H1 (cell line): ENCODE data around the gene OLFML2B. TPM values are rescaled to one million over a fixed set of nuclear protein-coding genes. Genes with fewer than 3 reads are reported as not detected.

Source experiments
- CTCF ChIA-PET: fragments of 300-600 bp; sonication (Branson Sonifier 250); formaldehyde crosslinking; loops from one replicate; lab custom pipeline; 2021; ENCODE audit not compliant: partially characterized antibody; lab: Charles Lee
- POLR2A ChIA-PET: fragments of 300-600 bp; sonication (Branson Sonifier 250); formaldehyde crosslinking; loops from one replicate; lab custom pipeline; 2021; ENCODE audit warnings: inconsistent platforms; ENCODE audit not compliant: partially characterized antibody; lab: Charles Lee
- DNase-seq, 2 experiments: peaks; one replicate each; pipeline versions ENCODE4 v3.0.0 to v3.0.0-alpha.2; 2010 to 2022; ENCODE audit warnings: low spot score in 2 of 2, low read depth in 1 of 2, mixed read lengths in 1 of 2
- FAIRE-seq: peaks from 2 replicates; lab custom pipeline; 2011; peaks lifted over from hg19 to GRCh38; lab: Jason Lieb, UNC
- H2AFZ ChIP-seq: 2 replicates; pipeline ENCODE4 v1.8.1; 2012; ENCODE audit warnings: low read length, inconsistent platforms
- H2AK5ac ChIP-seq: 2 replicates; pipeline ENCODE4 v1.6.1; 2013; ENCODE audit warnings: low read depth, low read length
- H2BK120ac ChIP-seq: replicated peaks from 2 replicates; pipeline ENCODE3; 2013; ENCODE audit warnings: low read depth, low read length, inconsistent platforms
- H2BK12ac ChIP-seq: 2 replicates; pipeline ENCODE4 v1.6.1; 2013; ENCODE audit warnings: low read depth, low read length
- H2BK15ac ChIP-seq: 2 replicates; pipeline ENCODE4 v1.6.1; 2013; ENCODE audit warnings: low read length
- H2BK20ac ChIP-seq: 2 replicates; pipeline ENCODE4 v1.6.1; 2013; ENCODE audit warnings: low read length
- H2BK5ac ChIP-seq: 2 replicates; pipeline ENCODE4 v1.6.1; 2013; ENCODE audit warnings: low read depth, low read length
- H3K14ac ChIP-seq: 2 replicates; pipeline ENCODE4 v1.6.1; 2013; ENCODE audit warnings: inconsistent platforms; ENCODE audit not compliant: insufficient read length
- H3K18ac ChIP-seq: 2 replicates; pipeline ENCODE4 v1.6.1; 2013; ENCODE audit warnings: low read length; ENCODE audit errors: extremely low read depth
- H3K23ac ChIP-seq: 2 replicates; pipeline ENCODE4 v1.6.1; 2013; ENCODE audit warnings: inconsistent platforms; ENCODE audit not compliant: insufficient read length
- H3K23me2 ChIP-seq: 2 replicates; pipeline ENCODE4 v1.6.1; 2013; ENCODE audit warnings: low read depth, low read length
- H3K27ac ChIP-seq: 2 replicates; pipeline ENCODE4 v1.6.1; 2011; ENCODE audit warnings: low read depth, low read length, inconsistent platforms
- H3K27me3 ChIP-seq, 4 experiments: replicated peaks in 1 of 4; 1 replicate in 1 of 4; 2 replicates in 3 of 4; pipeline versions ENCODE4 v1.6.1 to v1.8.1; 2011 to 2013; ENCODE audit warnings: low read length in 3 of 4, mild to moderate bottlenecking in 3 of 4, inconsistent platforms in 2 of 4, mixed read lengths in 2 of 4, moderate library complexity in 1 of 4; ENCODE audit not compliant: control insufficient read depth in 3 of 4, insufficient read depth in 3 of 4; ENCODE audit errors: extremely low read depth in 1 of 4
- H3K36me3 ChIP-seq, 4 experiments: 2 replicates each; pipeline versions ENCODE4 v1.6.1 to v1.8.1; 2011 to 2013; ENCODE audit warnings: mild to moderate bottlenecking in 4 of 4, low read length in 3 of 4, moderate library complexity in 2 of 4, control low read depth in 1 of 4, inconsistent platforms in 1 of 4; ENCODE audit not compliant: insufficient read depth in 4 of 4, control insufficient read depth in 2 of 4
- H3K4ac ChIP-seq: replicated peaks from 2 replicates; pipeline ENCODE3; 2013; ENCODE audit warnings: low read length, low read depth, mixed read lengths, inconsistent platforms; ENCODE audit not compliant: insufficient read length
- H3K4me1 ChIP-seq, 4 experiments: replicated peaks in 1 of 4; 1 replicate in 1 of 4; 2 replicates in 3 of 4; pipeline versions ENCODE4 v1.6.1 to v1.8.1; 2011 to 2013; ENCODE audit warnings: low read length in 3 of 4, inconsistent platforms in 2 of 4, mixed read lengths in 1 of 4; ENCODE audit not compliant: insufficient read depth in 4 of 4, control insufficient read depth in 3 of 4
- H3K4me2 ChIP-seq, 2 experiments: 2 replicates each; pipeline versions ENCODE4 v1.6.1 to v1.8.1; 2011 to 2013; ENCODE audit warnings: low read depth in 2 of 2, low read length in 2 of 2, control low read depth in 1 of 2, inconsistent platforms in 1 of 2, mild to moderate bottlenecking in 1 of 2; ENCODE audit not compliant: insufficient read depth in 1 of 2
- H3K4me3 ChIP-seq, 4 experiments: fragments of 200-600, 300-600 bp in 1 of 4; sonication (generic), shearing (Covaris generic), sonication (Bioruptor Twin) in 1 of 4; 2 replicates each; pipeline versions ENCODE4 v1.5.1 to v1.8.1; 2011 to 2016; ENCODE audit warnings: low read length in 4 of 4, low read depth in 3 of 4, control low read depth in 2 of 4, inconsistent platforms in 2 of 4, mild to moderate bottlenecking in 2 of 4, mixed read lengths in 1 of 4, moderate library complexity in 1 of 4; ENCODE audit not compliant: insufficient read depth in 2 of 4; ENCODE audit errors: extremely low read depth in 1 of 4
- H3K56ac ChIP-seq: replicated peaks from 2 replicates; pipeline ENCODE3; 2013; ENCODE audit warnings: low read depth, mild to moderate bottlenecking, mixed read lengths, low read length, inconsistent platforms; ENCODE audit not compliant: insufficient read length
- H3K79me1 ChIP-seq: 2 replicates; pipeline ENCODE4 v1.6.1; 2013; ENCODE audit warnings: low read depth, low read length, control low read depth
- H3K79me2 ChIP-seq, 2 experiments: 2 replicates each; pipeline versions ENCODE4 v1.6.1 to v1.8.1; 2012 to 2013; ENCODE audit warnings: low read length in 2 of 2, mild to moderate bottlenecking in 2 of 2, inconsistent platforms in 1 of 2; ENCODE audit not compliant: insufficient read depth in 2 of 2, control insufficient read depth in 1 of 2
- H3K9ac ChIP-seq, 4 experiments: replicated peaks in 1 of 4; 1 replicate in 1 of 4; 2 replicates in 3 of 4; pipeline versions ENCODE4 v1.6.1 to v1.8.1; 2011 to 2013; ENCODE audit warnings: low read depth in 3 of 4, low read length in 3 of 4, control low read depth in 2 of 4, mild to moderate bottlenecking in 2 of 4, moderate library complexity in 2 of 4, inconsistent platforms in 1 of 4; ENCODE audit errors: extremely low read depth in 1 of 4
- H3K9me3 ChIP-seq, 2 experiments: 2 replicates each; pipeline versions ENCODE4 v1.6.1 to v1.8.1; 2012 to 2013; ENCODE audit warnings: mild to moderate bottlenecking in 2 of 2, moderate library complexity in 2 of 2, control low read depth in 1 of 2, inconsistent platforms in 1 of 2, low read depth in 1 of 2, low read length in 1 of 2, mixed read lengths in 1 of 2; ENCODE audit not compliant: insufficient read depth in 2 of 2
- H4K20me1 ChIP-seq, 2 experiments: replicated peaks in 1 of 2; 2 replicates each; pipeline versions ENCODE3 to v1.8.1; 2011 to 2013; ENCODE audit warnings: inconsistent platforms in 2 of 2, low read length in 2 of 2, mild to moderate bottlenecking in 1 of 2; ENCODE audit not compliant: insufficient read depth in 2 of 2, control insufficient read depth in 1 of 2
- H4K5ac ChIP-seq: 2 replicates; pipeline ENCODE4 v1.6.1; 2013; ENCODE audit warnings: low read length, low read depth, mixed read lengths, inconsistent platforms; ENCODE audit not compliant: insufficient read length
- H4K8ac ChIP-seq: 2 replicates; pipeline ENCODE4 v1.8.0; 2013; ENCODE audit warnings: mild to moderate bottlenecking, moderate library complexity, low read length, inconsistent platforms; ENCODE audit not compliant: insufficient read depth; ENCODE audit errors: extremely low read depth
- H4K91ac ChIP-seq: replicated peaks from 2 replicates; pipeline ENCODE3; 2013; ENCODE audit warnings: low read length, mixed read lengths, inconsistent platforms; ENCODE audit not compliant: insufficient read length
- BACH1 ChIP-seq: IDR thresholded peaks from 2 replicates; pipeline ENCODE4 v1.6.1; 2012; ENCODE audit warnings: low read length, improper control_type of control experiment
- NANOG ChIP-seq: IDR thresholded peaks from 2 replicates; pipeline ENCODE4 v1.6.1; 2011; ENCODE audit warnings: low read length, low read depth, mild to moderate bottlenecking, inconsistent platforms; ENCODE audit not compliant: insufficient read depth, poor library complexity, severe bottlenecking
- POU5F1 ChIP-seq: IDR thresholded peaks from 2 replicates; pipeline ENCODE4 v1.6.1; 2011; ENCODE audit warnings: low read depth, mild to moderate bottlenecking, low read length, moderate library complexity
- RAD21 ChIP-seq, 2 experiments: IDR thresholded peaks in 1 of 2; conservative IDR thresholded peaks in 1 of 2; 2 replicates each; pipeline ENCODE4 v1.6.1; 2011; ENCODE audit warnings: low read depth in 2 of 2, low read length in 2 of 2, improper control_type of control experiment in 1 of 2, inconsistent platforms in 1 of 2, mild to moderate bottlenecking in 1 of 2, moderate library complexity in 1 of 2
- SAP30 ChIP-seq: fragments of 300-600 bp; sonication (generic); IDR thresholded peaks from 2 replicates; pipeline ENCODE4 v1.7.1; 2012; ENCODE audit warnings: low read length, moderate library complexity, mild to moderate bottlenecking, inconsistent platforms; ENCODE audit not compliant: insufficient read depth, insufficient replicate concordance
- WGBS, 2 experiments: shearing (Covaris generic) in 1 of 2; methylation state at CpG; one replicate each; pipeline versions ENCODE4 v1.1.6 to v1.1.7; 2013 to 2015; ENCODE audit warnings: low lambda C conversion rate in 2 of 2, mixed read lengths in 2 of 2, inconsistent platforms in 1 of 2, low coverage in 1 of 2, missing lambda C conversion rate in 1 of 2; ENCODE audit not compliant: insufficient replicate concordance in 2 of 2, insufficient coverage in 1 of 2, insufficient read length in 1 of 2; ENCODE audit errors: extremely low coverage in 1 of 2, missing lambda C conversion rate in 1 of 2; 5-methylcytosine and 5-hydroxymethylcytosine counted together
- polyA plus RNA-seq, 7 experiments: library from polyadenylated mRNA; depleted of rRNA in 3 of 7; stranded (reverse) in 5 of 7; unstranded in 2 of 7; fragments of >200 nt in 5 of 7; fragments of 200-250 nt in 2 of 7; gene quantifications; 1 replicate in 5 of 7; 2 replicates in 1 of 7; 4 replicates in 1 of 7; pipeline versions ENCODE4 v1.2.1 to v1.2.3, GENCODE V29; 2011 to 2013; ENCODE audit warnings: missing spikeins in 2 of 7, mixed read lengths in 2 of 7
- total RNA-seq: library from RNA; stranded (reverse); fragmentation: NEBNext Ultra II Directional; extraction: Animal tissue kit (Norgen Biotek cat#: 25700); gene quantifications from 2 replicates; pipeline ENCODE4 v1.2.1, GENCODE V29; 2021

OLFML2B gene
- total and polyA plus RNA-seq, 2 of the 8 experiments (the other 6 are each of a cell fraction or from before 2014, with no cell fraction given) = 6.5 to 10.4 TPM

- H4K91ac ChIP-seq = no peak overlapping the region
- CTCF ChIA-PET = interaction anchor here (0.6 to 1.3 kb wide), 3 partner anchors 23 to 303 kb away, joined by 3 read pairs; no protein-coding TSS in a partner anchor
- DNase-seq = no peak
- no peaks in the 10 kb centered on the region for H3K9me3 ChIP-seq
- H3K4ac ChIP-seq = no peak overlapping the region
- no peaks in the 10 kb centered on the region for H4K20me1 ChIP-seq
- no peak overlapping the region for H2BK15ac ChIP-seq
- WGBS, 2 experiments = 63% methylated on average over 3 of the region's 3 CpGs; no CpG with 5 or more reads in 1 of the 2 experiments
- H3K79me2 ChIP-seq = no peaks in the 10 kb centered on the region
- no peak overlapping the region for H3K14ac ChIP-seq
- H3K4me1 ChIP-seq = peaks cover 0 to 4% (median 2%) of the 10 kb centered on the region in 4 experiments; a peak in 2 of 7 replicates
- H4K5ac ChIP-seq = no peak overlapping the region
- H4K8ac ChIP-seq = no peak overlapping the region
- H3K9ac ChIP-seq = no peak overlapping the region
- no peak overlapping the region for H3K56ac ChIP-seq
- H2BK20ac ChIP-seq = no peak overlapping the region
- no peak for FAIRE-seq
- POLR2A ChIA-PET = no interaction called here
- H3K23me2 ChIP-seq = no peaks in the 10 kb centered on the region
- no peak overlapping the region for H2BK5ac ChIP-seq
- H3K18ac ChIP-seq = no peak overlapping the region
- H3K4me2 ChIP-seq = no peak overlapping the region
- H3K23ac ChIP-seq = no peak overlapping the region
- H3K27me3 ChIP-seq = no peaks in the 10 kb centered on the region
- no peak overlapping the region for H2BK12ac ChIP-seq
- TF ChIP-seq NANOG (no peak), SAP30 (no peak), BACH1 (no peak), POU5F1 (no peak), RAD21 (IDR thresholded peaks at IDR 0.05 in 1 of 2, conservative IDR thresholded peaks at IDR 0.05 in 1 of 2; ENCODE audit: low read depth in 2 of 2, low read length in 2 of 2) (no peak)
- H2AK5ac ChIP-seq = no peak overlapping the region
- H3K79me1 ChIP-seq = no peaks in the 10 kb centered on the region
- no peak overlapping the region for H3K27ac ChIP-seq
- H3K4me3 ChIP-seq = no peak overlapping the region
- no peak overlapping the region for H2AFZ ChIP-seq
- no peak overlapping the region for H2BK120ac ChIP-seq
- H3K36me3 ChIP-seq = no peaks in the 10 kb centered on the region
These were observed 82.6 kb downstream of the OLFML2B start for GRCh38 chr1:161940866-161941591.
